Coronary artery (tissue), 2 donors: Measurements from ENCODE around the gene CTNNA3.

Source experiments
- DNase-seq: peaks from one replicate; pipeline ENCODE4 v3.0.0-alpha.2; 2017; ENCODE audit warnings: low spot score
- H3K27ac ChIP-seq, 2 donors: fragments of 200-600 bp; sonication (generic); one replicate each; pipeline ENCODE4 v1.5.1; 2016 to 2019
- H3K4me3 ChIP-seq: fragments of 200-600 bp; sonication (generic); 2 replicates; pipeline ENCODE4 v1.5.1; 2016; ENCODE audit warnings: mild to moderate bottlenecking, moderate library complexity
- TF ChIP-seq, protein P1 (sequence below): fragments of 200-600 bp; sonication (generic); IDR thresholded peaks from one replicate; pipeline ENCODE4 v1.5.1; 2019; ENCODE audit warnings: antibody characterized with exemption

CTNNA3 gene

DNA sequence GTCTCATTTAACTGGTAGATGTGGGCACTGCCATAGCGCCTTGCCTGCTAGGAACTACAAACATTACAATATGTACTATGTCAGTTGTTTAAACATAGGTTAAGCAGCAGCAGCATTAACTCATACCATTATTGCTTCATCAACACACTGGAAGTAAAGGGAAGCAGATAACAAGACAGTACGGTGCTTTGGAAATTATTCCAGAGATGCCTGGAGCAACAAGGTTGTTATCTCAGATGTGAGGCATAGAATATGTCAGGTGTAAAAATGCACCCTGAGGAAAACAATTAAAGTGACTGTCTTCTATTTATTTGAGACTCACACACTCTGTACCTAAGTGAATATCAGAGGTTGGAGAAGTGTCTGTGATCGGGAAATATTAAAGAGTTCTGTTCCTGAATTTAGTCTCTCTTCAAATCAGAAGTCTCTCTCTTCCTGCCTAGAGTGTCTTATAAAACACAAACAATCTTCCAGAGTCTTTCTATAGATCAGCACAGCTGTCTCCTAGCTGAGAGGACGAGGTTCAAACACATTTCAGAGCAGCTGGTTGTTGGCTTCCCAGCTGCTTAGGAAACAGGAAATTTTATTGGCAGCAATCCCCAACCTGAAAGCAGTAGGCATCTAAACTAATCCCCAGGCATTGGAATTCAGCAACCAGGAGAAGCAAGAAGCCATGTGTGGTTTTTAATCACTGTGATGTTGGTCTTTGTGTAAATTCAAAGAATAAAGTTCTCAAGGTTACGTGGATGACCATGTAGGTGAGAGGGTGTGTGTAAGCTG lies 1764.5 kb downstream of the CTNNA3 start:
- no peak overlapping the region for H3K27ac ChIP-seq
- TF ChIP-seq, protein P1, sequence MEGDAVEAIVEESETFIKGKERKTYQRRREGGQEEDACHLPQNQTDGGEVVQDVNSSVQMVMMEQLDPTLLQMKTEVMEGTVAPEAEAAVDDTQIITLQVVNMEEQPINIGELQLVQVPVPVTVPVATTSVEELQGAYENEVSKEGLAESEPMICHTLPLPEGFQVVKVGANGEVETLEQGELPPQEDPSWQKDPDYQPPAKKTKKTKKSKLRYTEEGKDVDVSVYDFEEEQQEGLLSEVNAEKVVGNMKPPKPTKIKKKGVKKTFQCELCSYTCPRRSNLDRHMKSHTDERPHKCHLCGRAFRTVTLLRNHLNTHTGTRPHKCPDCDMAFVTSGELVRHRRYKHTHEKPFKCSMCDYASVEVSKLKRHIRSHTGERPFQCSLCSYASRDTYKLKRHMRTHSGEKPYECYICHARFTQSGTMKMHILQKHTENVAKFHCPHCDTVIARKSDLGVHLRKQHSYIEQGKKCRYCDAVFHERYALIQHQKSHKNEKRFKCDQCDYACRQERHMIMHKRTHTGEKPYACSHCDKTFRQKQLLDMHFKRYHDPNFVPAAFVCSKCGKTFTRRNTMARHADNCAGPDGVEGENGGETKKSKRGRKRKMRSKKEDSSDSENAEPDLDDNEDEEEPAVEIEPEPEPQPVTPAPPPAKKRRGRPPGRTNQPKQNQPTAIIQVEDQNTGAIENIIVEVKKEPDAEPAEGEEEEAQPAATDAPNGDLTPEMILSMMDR, result no peak
- no peak for DNase-seq
- no peak overlapping the region for H3K4me3 ChIP-seq

DNA sequence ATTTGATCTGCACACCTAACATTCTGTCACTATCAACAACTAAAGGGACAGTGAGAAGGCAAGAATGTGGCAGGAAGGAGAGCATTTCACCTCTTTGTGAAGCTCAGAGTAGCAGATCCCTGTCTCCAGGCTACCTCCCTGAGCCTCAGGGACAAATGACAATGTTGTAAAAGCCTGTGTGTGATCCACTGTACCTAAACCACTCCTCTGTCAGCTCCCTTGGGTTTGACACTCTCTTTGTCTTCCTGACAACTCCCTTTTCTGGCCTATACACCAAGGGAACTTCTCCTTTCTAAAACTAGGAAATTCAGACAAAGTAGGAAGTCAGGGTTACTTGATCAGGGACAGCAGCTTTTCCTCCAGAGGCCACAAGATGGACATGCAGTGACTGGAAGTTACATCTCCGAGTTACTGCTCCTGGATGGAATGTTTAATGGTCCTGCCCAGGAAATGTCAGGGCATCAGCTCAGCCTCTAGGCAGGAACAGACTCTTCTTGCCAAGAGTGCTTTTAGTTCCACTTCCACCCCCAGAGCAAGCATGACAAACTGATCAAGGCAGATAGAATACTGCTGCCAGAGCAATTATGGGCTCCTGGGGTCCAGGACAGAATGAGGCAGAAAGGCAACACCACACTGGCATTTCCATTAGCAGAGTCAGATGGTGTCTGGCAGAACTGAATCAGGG lies 1784.7 kb downstream of the CTNNA3 start:
- no peak for DNase-seq
- no peak overlapping the region for H3K4me3 ChIP-seq
- H3K27ac ChIP-seq, result no peak overlapping the region
- TF ChIP-seq, protein P1, result no peak

DNA sequence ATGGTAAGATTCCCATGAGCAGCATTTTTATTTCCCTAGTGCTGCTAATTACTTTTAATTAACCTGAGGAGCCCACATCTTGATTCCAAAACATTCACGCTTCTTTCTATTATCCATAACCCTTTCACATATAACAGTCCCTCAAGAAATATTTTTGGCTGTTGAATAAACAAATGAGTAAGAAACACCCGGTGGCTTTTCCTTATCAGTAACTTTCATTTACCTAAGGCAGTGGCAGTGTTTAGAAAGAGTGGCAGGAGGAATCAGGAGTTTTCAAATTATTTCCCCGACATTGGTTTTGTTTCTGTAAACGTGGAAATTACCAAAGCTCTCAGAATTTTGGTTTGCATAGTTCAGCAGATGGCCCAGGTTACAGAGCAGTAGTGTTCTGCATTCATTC lies 1785.8 kb downstream of the CTNNA3 start:
- TF ChIP-seq, protein P1, result no peak
- DNase-seq, result no peak
- no peak overlapping the region for H3K4me3 ChIP-seq
- no peak overlapping the region for H3K27ac ChIP-seq

DNA sequence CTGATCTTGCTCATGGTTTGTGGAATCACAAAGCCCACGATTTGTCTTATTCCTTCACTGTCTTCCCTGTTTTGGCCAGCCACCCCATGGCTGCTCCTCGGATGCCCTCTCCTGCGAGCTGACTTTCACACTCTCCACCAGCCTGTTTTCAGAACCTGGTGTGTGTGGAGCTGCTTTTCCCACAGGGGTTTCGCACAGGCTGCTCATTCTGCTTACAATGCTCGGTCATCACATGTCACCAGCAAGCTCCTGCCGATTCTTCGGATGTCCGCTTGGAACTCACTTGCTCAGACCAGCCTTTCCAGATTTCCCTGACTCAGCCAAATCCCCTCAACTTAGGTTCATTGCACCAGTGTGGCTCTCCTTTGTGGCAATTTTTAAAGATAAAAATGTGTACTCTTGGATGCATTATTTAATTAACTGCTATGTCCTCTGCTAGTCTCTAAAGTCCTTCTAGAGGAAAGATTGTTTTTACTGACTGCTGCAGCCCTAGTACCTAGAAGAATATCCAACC lies 1788.7 kb downstream of the CTNNA3 start:
- no peak overlapping the region for H3K4me3 ChIP-seq
- TF ChIP-seq, protein P1, result no peak
- H3K27ac ChIP-seq, result no peak overlapping the region
- no peak for DNase-seq

DNA sequence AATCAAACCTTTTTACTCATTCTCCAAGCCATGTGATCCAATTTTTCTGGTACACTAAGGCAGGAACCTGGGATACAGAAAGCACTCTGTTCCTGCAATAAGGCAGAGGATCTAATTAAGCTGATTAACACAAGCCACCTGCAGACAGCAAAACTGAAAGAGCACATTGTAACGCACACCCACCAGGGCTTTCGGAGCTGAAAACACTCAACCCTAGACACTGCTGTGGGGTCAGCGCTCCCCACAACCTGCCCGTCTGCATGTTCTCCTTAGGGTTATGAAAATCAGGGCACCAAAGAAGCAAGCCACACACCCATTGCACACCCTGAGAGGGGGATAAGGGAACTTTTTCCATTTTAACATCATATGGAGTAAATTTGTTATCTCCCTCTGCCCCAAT lies 1792.4 kb downstream of the CTNNA3 start:
- no peak overlapping the region for H3K4me3 ChIP-seq
- no peak overlapping the region for H3K27ac ChIP-seq
- no peak for DNase-seq
- TF ChIP-seq, protein P1, result no peak

DNA sequence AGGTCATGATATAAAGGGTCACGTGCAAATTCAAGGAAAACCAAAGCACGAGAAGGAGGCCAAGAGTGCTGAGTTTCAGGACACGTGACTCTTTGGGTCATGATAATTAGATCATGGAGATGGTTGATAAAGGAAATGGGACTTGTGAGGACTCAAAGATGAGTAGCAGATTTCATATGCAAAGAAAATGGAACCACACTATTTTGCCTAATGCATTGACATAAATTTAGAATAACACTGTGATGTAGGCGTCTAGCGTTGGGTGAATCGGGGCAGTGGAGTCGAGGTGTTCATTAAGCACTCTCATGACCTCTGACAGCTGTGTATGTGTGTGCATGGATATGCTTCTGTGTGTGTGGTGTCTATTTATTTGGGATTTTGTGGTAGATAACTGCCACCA lies 1795.7 kb downstream of the CTNNA3 start:
- Histone ChIP-seq H3K27ac (no peak overlapping the region), H3K4me3 (no peak overlapping the region)
- TF ChIP-seq, protein P1, result no peak
- DNase-seq, result no peak
